ENCODE measurements around the gene COL25A1. TPM values are rescaled to one million over a fixed set of nuclear protein-coding genes. Genes with fewer than 3 reads are reported as not detected.

COL25A1 gene
- total and polyA plus RNA-seq, 11 donors: 0.19 to 1.8 (median 0.50) TPM

- DNase-seq: no peak
- H3K4me3 ChIP-seq: no peak overlapping the region
- no peaks in the 10 kb centered on the region for H3K36me3 ChIP-seq
- no peak for ATAC-seq
- TF ChIP-seq, protein P1, sequence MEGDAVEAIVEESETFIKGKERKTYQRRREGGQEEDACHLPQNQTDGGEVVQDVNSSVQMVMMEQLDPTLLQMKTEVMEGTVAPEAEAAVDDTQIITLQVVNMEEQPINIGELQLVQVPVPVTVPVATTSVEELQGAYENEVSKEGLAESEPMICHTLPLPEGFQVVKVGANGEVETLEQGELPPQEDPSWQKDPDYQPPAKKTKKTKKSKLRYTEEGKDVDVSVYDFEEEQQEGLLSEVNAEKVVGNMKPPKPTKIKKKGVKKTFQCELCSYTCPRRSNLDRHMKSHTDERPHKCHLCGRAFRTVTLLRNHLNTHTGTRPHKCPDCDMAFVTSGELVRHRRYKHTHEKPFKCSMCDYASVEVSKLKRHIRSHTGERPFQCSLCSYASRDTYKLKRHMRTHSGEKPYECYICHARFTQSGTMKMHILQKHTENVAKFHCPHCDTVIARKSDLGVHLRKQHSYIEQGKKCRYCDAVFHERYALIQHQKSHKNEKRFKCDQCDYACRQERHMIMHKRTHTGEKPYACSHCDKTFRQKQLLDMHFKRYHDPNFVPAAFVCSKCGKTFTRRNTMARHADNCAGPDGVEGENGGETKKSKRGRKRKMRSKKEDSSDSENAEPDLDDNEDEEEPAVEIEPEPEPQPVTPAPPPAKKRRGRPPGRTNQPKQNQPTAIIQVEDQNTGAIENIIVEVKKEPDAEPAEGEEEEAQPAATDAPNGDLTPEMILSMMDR (IDR thresholded peaks at IDR 0.05): no peak
- TF ChIP-seq POLR2A (IDR thresholded peaks at IDR 0.05): no peak
- no peaks in the 10 kb centered on the region for H3K4me1 ChIP-seq
- no peak overlapping the region for H3K27ac ChIP-seq
- intact Hi-C loops (cut with DNase I): no loop called here
- H3K27me3 ChIP-seq: no peaks in the 10 kb centered on the region
- no peaks in the 10 kb centered on the region for H3K9me3 ChIP-seq
- 36 to 63% (median 52%) methylated on average over 1 of the region's 1 CpG for WGBS, 4 donors
Measured at GRCh38 chr4:109207061-109207460, 95.4 kb downstream of the COL25A1 start.

DNA sequence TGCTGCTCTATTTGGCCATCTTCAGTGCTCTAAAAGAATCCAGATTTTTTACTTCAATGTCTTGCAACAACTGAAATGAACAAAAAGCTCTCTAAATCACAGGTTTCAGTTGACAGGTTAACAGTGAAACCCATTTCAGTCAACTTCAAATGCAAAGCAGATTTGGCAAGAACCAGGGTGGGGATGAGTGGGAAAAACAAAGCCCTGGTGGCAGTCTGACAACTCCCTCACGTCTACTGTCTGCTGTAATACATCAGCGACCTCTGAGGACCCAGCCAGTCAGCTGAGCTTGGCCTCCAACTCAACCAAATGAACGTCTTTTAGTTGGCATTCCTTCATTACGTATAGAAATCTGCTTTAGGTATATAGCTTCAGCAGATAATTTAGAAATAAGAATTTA, 95.8 kb downstream of the COL25A1 start:
- intact Hi-C loops (cut with DNase I): no loop called here
- Histone ChIP-seq H3K27ac (no peak overlapping the region), H3K4me1 (no peaks in the 10 kb centered on the region), H3K9me3 (no peaks in the 10 kb centered on the region), H3K4me3 (no peak overlapping the region), H3K27me3 (no peaks in the 10 kb centered on the region), H3K36me3 (no peaks in the 10 kb centered on the region)
- TF ChIP-seq, protein P1 (IDR thresholded peaks at IDR 0.05): no peak
- TF ChIP-seq POLR2A (IDR thresholded peaks at IDR 0.05): no peak
- ATAC-seq: no peak
- DNase-seq: no peak
- 64 to 70% (median 68%) methylated on average over 4 of the region's 4 CpGs for WGBS, 4 donors

- no peak for DNase-seq
- H3K36me3 ChIP-seq: no peaks in the 10 kb centered on the region
- ATAC-seq: no peak
- no peaks in the 10 kb centered on the region for H3K27me3 ChIP-seq
- TF ChIP-seq POLR2A (IDR thresholded peaks at IDR 0.05): no peak
- TF ChIP-seq, protein P1 (IDR thresholded peaks at IDR 0.05): no peak
- H3K4me3 ChIP-seq: no peak overlapping the region
- H3K4me1 ChIP-seq: no peaks in the 10 kb centered on the region
- WGBS, 4 donors: 72 to 89% (median 81%) methylated on average over 5 of the region's 5 CpGs
- H3K27ac ChIP-seq: no peak overlapping the region
- intact Hi-C loops (cut with DNase I): no loop called here
- H3K9me3 ChIP-seq: no peaks in the 10 kb centered on the region
Measured at GRCh38 chr4:109205186-109205585, 97.3 kb downstream of the COL25A1 start.

DNA sequence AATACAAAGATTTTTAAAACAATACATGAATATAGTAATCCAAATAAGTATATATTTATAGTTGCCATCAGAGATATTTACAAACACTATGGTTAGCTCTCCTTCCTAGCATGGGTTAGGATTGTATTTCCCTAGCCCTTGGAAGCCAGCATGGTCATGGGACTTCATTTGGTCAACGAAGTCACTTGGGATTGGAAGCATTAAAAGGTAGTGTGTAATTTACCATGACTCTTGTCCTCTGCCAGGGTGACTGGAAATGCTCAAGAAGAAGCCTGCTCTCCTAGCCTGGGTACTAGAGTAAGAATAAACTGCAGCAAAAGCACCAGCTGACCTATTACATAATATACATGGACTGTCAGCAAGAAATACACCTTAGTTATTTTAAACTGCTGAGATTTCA, 102.9 kb downstream of the COL25A1 start:
- 69 to 91% (median 89%) methylated on average over 1 of the region's 1 CpG for WGBS, 4 donors
- TF ChIP-seq, protein P1 (IDR thresholded peaks at IDR 0.05): no peak
- no peak for TF ChIP-seq POLR2A (IDR thresholded peaks at IDR 0.05)
- ATAC-seq (no peak), DNase-seq (no peak)
- H3K36me3 ChIP-seq: no peaks in the 10 kb centered on the region
- no peak overlapping the region for H3K27ac ChIP-seq
- H3K4me1 ChIP-seq: peaks cover 0 to 6% (median 0%) of the 10 kb centered on the region in 12 donors
- no peaks in the 10 kb centered on the region for H3K27me3 ChIP-seq
- no peak overlapping the region for H3K4me3 ChIP-seq
- H3K9me3 ChIP-seq: no peaks in the 10 kb centered on the region
- intact Hi-C loops (cut with DNase I): no loop called here

Data from heart left ventricle (tissue), 16 donors.